IMR-90 (cell line): Measurements from ENCODE around the gene LDLRAD4. TPM values are rescaled to one million over a fixed set of nuclear protein-coding genes. Genes with fewer than 3 reads are reported as not detected.

Experiments used
- ATAC-seq: fragments of 200-7000 bp; cut with Tn5 transposase; 2 replicates; pipeline ENCODE4 v1.9.1; 2020; ENCODE audit warnings: low read depth, mild to moderate bottlenecking, moderate library complexity
- BruUV-seq: library from RNA; stranded (reverse); fragments of 400-500 nt; replicated peaks from 2 replicates; lab custom pipeline; 2021; lab: Mats Ljungman, UMichigan
- CTCF ChIA-PET: fragments of 300-600 bp; formaldehyde crosslinking; extraction: SDS; loops from one replicate; lab custom pipeline; 2021; ENCODE audit warnings: antibody characterized with exemption; lab: Yijun Ruan, JAX
- POLR2A ChIA-PET: fragments of 300-600 bp; sonication (Branson Sonifier 250); formaldehyde crosslinking; loops from one replicate; lab custom pipeline; 2022; ENCODE audit warnings: antibody characterized with exemption; ENCODE audit not compliant: unreplicated experiment; lab: Charles Lee
- DNase-seq: peaks from one replicate; pipeline ENCODE4 v3.0.0; 2013
- H2AFZ ChIP-seq: replicated peaks from 2 replicates; pipeline ENCODE3; 2013; ENCODE audit warnings: low read length, mild to moderate bottlenecking; ENCODE audit not compliant: poor library complexity
- H2AK5ac ChIP-seq: 2 replicates; pipeline ENCODE4 v1.6.1; 2013; ENCODE audit warnings: low read depth, low read length, inconsistent platforms
- H2AK9ac ChIP-seq: replicated peaks from 2 replicates; pipeline ENCODE3; 2013; ENCODE audit warnings: mild to moderate bottlenecking, low read depth, low read length, moderate library complexity; ENCODE audit not compliant: poor library complexity
- H2BK120ac ChIP-seq: 2 replicates; pipeline ENCODE4 v1.6.1; 2013; ENCODE audit warnings: low read depth, low read length, inconsistent platforms
- H2BK15ac ChIP-seq: 3 replicates; pipeline ENCODE4 v1.6.1; 2013; ENCODE audit warnings: low read depth, low read length, inconsistent platforms
- H2BK20ac ChIP-seq: 2 replicates; pipeline ENCODE4 v1.6.1; 2013; ENCODE audit warnings: low read depth, mild to moderate bottlenecking, inconsistent platforms, low read length, moderate library complexity
- H2BK5ac ChIP-seq: 2 replicates; pipeline ENCODE4 v1.6.1; 2013; ENCODE audit warnings: mild to moderate bottlenecking, low read depth, low read length, inconsistent platforms; ENCODE audit not compliant: poor library complexity, severe bottlenecking
- H3K14ac ChIP-seq: replicated peaks from 2 replicates; pipeline ENCODE4 v1.6.1; 2013; ENCODE audit warnings: low read depth, low read length, inconsistent platforms
- H3K18ac ChIP-seq: 2 replicates; pipeline ENCODE4 v1.6.1; 2013; ENCODE audit warnings: low read depth, low read length, control low read depth
- H3K23ac ChIP-seq: 2 replicates; pipeline ENCODE4 v1.6.1; 2013; ENCODE audit warnings: low read depth, low read length, inconsistent platforms
- H3K27ac ChIP-seq: 2 replicates; pipeline ENCODE4 v1.5.1; 2013; ENCODE audit warnings: mild to moderate bottlenecking, control low read depth, low read length; ENCODE audit not compliant: insufficient read depth
- H3K27me3 ChIP-seq: 2 replicates; pipeline ENCODE4 v1.6.1; 2013; ENCODE audit warnings: low read length; ENCODE audit not compliant: control insufficient read depth, insufficient read depth
- H3K36me3 ChIP-seq: 2 replicates; pipeline ENCODE4 v1.6.1; 2013; ENCODE audit warnings: low read length, mixed read lengths; ENCODE audit not compliant: control insufficient read depth, insufficient read depth
- H3K4ac ChIP-seq: 2 replicates; pipeline ENCODE4 v1.6.1; 2013; ENCODE audit warnings: low read depth, low read length, inconsistent platforms
- H3K4me1 ChIP-seq: 2 replicates; pipeline ENCODE4 v1.6.1; 2013; ENCODE audit warnings: low read length, mixed read lengths; ENCODE audit not compliant: control insufficient read depth, insufficient read depth
- H3K4me2 ChIP-seq: 2 replicates; pipeline ENCODE4 v1.6.1; 2013; ENCODE audit warnings: low read depth, mild to moderate bottlenecking, control low read depth, low read length, moderate library complexity
- H3K4me3 ChIP-seq: 2 replicates; pipeline ENCODE4 v1.5.1; 2013; ENCODE audit warnings: low read depth, mild to moderate bottlenecking, control low read depth, low read length, moderate library complexity; ENCODE audit not compliant: insufficient read depth
- H3K56ac ChIP-seq: 2 replicates; pipeline ENCODE4 v1.6.1; 2013; ENCODE audit warnings: low read length, inconsistent platforms; ENCODE audit not compliant: insufficient read depth; ENCODE audit errors: extremely low read depth
- H3K79me1 ChIP-seq, 2 experiments: 2 replicates each; pipeline ENCODE4 v1.6.1; 2013; ENCODE audit warnings: low read length in 2 of 2, inconsistent platforms in 1 of 2, low read depth in 1 of 2
- H3K9ac ChIP-seq: 2 replicates; pipeline ENCODE4 v1.6.1; 2013; ENCODE audit warnings: low read depth, low read length, control low read depth
- H3K9me1 ChIP-seq: 2 replicates; pipeline ENCODE4 v1.6.1; 2013; ENCODE audit warnings: low read length, inconsistent platforms; ENCODE audit not compliant: insufficient read depth
- H3K9me3 ChIP-seq: 2 replicates; pipeline ENCODE4 v1.6.1; 2013; ENCODE audit warnings: low read length; ENCODE audit not compliant: control insufficient read depth, insufficient read depth
- H4K20me1 ChIP-seq: 2 replicates; pipeline ENCODE4 v1.6.1; 2013; ENCODE audit warnings: low read length, inconsistent platforms; ENCODE audit not compliant: insufficient read depth
- H4K5ac ChIP-seq: 2 replicates; pipeline ENCODE4 v1.6.1; 2013; ENCODE audit warnings: mild to moderate bottlenecking, low read depth, low read length, control low read depth
- H4K8ac ChIP-seq, 2 experiments: 2 replicates each; pipeline ENCODE4 v1.6.1; 2013; ENCODE audit warnings: low read depth in 2 of 2, low read length in 2 of 2, control low read depth in 1 of 2, inconsistent platforms in 1 of 2
- H4K91ac ChIP-seq: 2 replicates; pipeline ENCODE4 v1.6.1; 2013; ENCODE audit warnings: low read depth, low read length, inconsistent platforms; ENCODE audit not compliant: insufficient read depth
- BHLHE40 ChIP-seq: fragments of 150-350 bp; IDR thresholded peaks from 2 replicates; pipeline ENCODE4 v1.6.1; 2016; ENCODE audit warnings: mild to moderate bottlenecking, low read depth, low read length
- CEBPB ChIP-seq: IDR thresholded peaks from 2 replicates; pipeline ENCODE4 v1.6.1; 2012; ENCODE audit warnings: low read depth, low read length, improper control_type of control experiment
- FOS ChIP-seq: fragments of 150-350 bp; IDR thresholded peaks from 2 replicates; pipeline ENCODE4 v1.6.1; 2016; ENCODE audit warnings: low read depth, low read length
- MAFK ChIP-seq: IDR thresholded peaks from 2 replicates; pipeline ENCODE4 v1.6.1; 2012; ENCODE audit warnings: low read depth, low read length, improper control_type of control experiment
- NFE2L2 ChIP-seq: fragments of 150-350 bp; IDR thresholded peaks from 2 replicates; pipeline ENCODE4 v1.6.1; 2016; ENCODE audit warnings: low read depth, mild to moderate bottlenecking, low read length
- POLR2A ChIP-seq: IDR thresholded peaks from 2 replicates; pipeline ENCODE4 v1.6.1; 2012; ENCODE audit warnings: mild to moderate bottlenecking, low read depth, low read length
- SMC3 ChIP-seq: fragments of 150-350 bp; IDR thresholded peaks from 2 replicates; pipeline ENCODE4 v1.6.1; 2016; ENCODE audit warnings: low read depth, mild to moderate bottlenecking, antibody characterized with exemption, low read length, moderate library complexity
- WGBS, 2 experiments: methylation state at CpG; one replicate each; pipeline versions ENCODE4 v1.1.5 to v1.1.7; 2013; ENCODE audit warnings: missing lambda C conversion rate in 2 of 2; ENCODE audit not compliant: insufficient read length in 1 of 2; ENCODE audit errors: extremely low coverage in 2 of 2; 5-methylcytosine and 5-hydroxymethylcytosine counted together
- dilution Hi-C: fragments of 300-500 bp; cut with HindIII; formaldehyde crosslinking; loops from one replicate; pipeline ENCODE4 v1.14.3; 2018; ENCODE audit warnings: low sequenced_read_pairs; ENCODE audit not compliant: unreplicated experiment
- in situ Hi-C: fragments of 300-500 bp; cut with MboI; formaldehyde crosslinking; loops from 3 replicates; pipeline ENCODE4 v1.14.3; 2019; ENCODE audit warnings: low sequenced_read_pairs, inconsistent platforms, mixed read lengths
- intact Hi-C: fragments of 100-400 bp; cut with micrococcal nuclease; formaldehyde crosslinking; loops from 2 replicates; pipeline ENCODE4 v1.10.0; 2022
- polyA plus RNA-seq, 3 experiments: library from polyadenylated mRNA; depleted of rRNA; stranded (reverse); fragments of >200 nt; gene quantifications; 2 replicates each; pipeline ENCODE4 v1.2.3, GENCODE V29; 2012; ENCODE audit warnings: low replicate concordance in 1 of 3
- total RNA-seq: library from RNA; depleted of rRNA; stranded (reverse); fragments of >200 nt; gene quantifications from 2 replicates; pipeline ENCODE4 v1.2.3, GENCODE V29; 2012

LDLRAD4 gene
- total and polyA plus RNA-seq, 2 of the 4 experiments (the other 2 are of a cell fraction): not detected

DNA sequence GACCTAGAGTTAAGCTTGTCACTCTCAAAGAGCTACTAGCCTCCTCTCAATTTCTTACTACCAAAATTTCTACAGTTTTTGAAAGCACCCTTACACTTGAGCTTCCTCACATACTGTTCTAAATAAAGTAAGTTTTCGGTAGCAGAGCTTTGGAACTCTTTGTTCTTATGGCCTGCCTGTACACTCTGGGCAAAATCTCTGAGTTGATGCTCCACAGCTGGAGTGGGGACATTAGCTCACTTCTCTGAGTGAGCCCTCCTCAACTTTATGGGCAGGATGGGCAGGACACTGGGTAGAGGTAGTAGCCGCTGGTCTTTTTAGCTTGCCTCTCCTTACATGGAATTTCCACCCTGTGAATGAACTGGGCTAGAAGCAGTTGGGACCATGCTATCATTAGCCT is 380.0 kb downstream of the LDLRAD4 start:
- H2AK5ac ChIP-seq: no peak overlapping the region
- H3K27ac ChIP-seq: no peak overlapping the region
- H4K8ac ChIP-seq: no peak overlapping the region
- no peaks in the 10 kb centered on the region for H3K36me3 ChIP-seq
- dilution Hi-C loops (no loop called here), intact Hi-C loops (no loop called here), in situ Hi-C loops (no loop called here)
- no peak overlapping the region for H3K23ac ChIP-seq
- H3K9me3 ChIP-seq: no peaks in the 10 kb centered on the region
- no peak overlapping the region for H3K18ac ChIP-seq
- H2BK5ac ChIP-seq: no peak overlapping the region
- no peak overlapping the region for H2AFZ ChIP-seq
- CTCF ChIA-PET: no interaction called here
- no peaks in the 10 kb centered on the region for H3K4me1 ChIP-seq
- no peaks in the 10 kb centered on the region for H4K20me1 ChIP-seq
- WGBS, 2 experiments: no CpG with 5 or more reads among the region's 2 CpGs
- H3K9ac ChIP-seq: no peak overlapping the region
- H4K91ac ChIP-seq: no peak overlapping the region
- H3K79me1 ChIP-seq: no peaks in the 10 kb centered on the region
- H2AK9ac ChIP-seq: no peak overlapping the region
- H2BK15ac ChIP-seq: no peak overlapping the region
- no peak overlapping the region for H3K14ac ChIP-seq
- no peak overlapping the region for H2BK120ac ChIP-seq
- no peaks in the 10 kb centered on the region for H3K9me1 ChIP-seq
- no peak overlapping the region for H3K4ac ChIP-seq
- no peak overlapping the region for H3K4me2 ChIP-seq
- H3K4me3 ChIP-seq: no peak overlapping the region
- no peak overlapping the region for H2BK20ac ChIP-seq
- DNase-seq (no peak), ATAC-seq (no peak)
- H3K56ac ChIP-seq: no peak overlapping the region
- TF ChIP-seq CEBPB (no peak), FOS (no peak), NFE2L2 (no peak), SMC3 (no peak), MAFK (no peak), BHLHE40 (no peak), POLR2A (no peak)
- BruUV-seq: no TSS peak
- POLR2A ChIA-PET: no interaction called here
- H4K5ac ChIP-seq: no peak overlapping the region
- no peaks in the 10 kb centered on the region for H3K27me3 ChIP-seq
